ENCODE data around the gene TRNP1.
A peak's percentile ranks its signal among the peaks of the same experiment; 100 is the strongest.

Gene TRNP1

DNA sequence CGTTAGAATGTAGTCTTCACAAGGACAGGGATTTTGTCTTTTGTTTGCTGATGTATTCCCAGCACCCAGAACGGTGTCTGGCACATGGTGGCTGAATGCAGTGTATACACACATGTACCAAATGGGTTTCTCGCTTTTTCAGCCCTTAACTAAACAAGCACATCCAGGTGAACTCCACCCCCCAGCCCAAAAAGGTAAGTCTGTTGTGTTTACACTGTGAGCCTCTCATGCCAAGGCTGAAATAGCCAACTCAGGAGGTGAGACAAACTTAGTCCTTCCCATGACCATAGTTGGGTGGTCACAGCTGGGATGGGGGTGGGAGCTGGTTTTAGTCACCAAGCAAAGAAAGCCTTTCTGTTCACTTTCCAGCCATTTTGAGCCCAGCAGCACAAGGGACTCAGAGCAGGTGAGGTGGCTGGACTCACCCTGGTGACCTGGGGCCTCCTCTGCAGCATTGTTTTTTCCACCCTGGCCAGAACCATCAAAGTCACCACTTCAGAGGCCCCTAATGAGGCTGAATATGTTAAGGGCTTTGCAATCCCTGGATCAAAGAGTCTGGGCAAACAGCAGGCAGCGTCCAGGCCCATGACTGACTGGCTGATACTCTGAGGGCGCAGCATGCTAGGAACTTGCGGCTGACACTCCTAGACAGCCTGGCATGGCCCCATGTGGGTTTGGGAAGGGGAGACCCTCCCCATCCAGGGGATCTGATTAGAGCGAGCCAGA is 10.4 kb downstream of the TRNP1 start:
- no peak for DNase-seq

DNA sequence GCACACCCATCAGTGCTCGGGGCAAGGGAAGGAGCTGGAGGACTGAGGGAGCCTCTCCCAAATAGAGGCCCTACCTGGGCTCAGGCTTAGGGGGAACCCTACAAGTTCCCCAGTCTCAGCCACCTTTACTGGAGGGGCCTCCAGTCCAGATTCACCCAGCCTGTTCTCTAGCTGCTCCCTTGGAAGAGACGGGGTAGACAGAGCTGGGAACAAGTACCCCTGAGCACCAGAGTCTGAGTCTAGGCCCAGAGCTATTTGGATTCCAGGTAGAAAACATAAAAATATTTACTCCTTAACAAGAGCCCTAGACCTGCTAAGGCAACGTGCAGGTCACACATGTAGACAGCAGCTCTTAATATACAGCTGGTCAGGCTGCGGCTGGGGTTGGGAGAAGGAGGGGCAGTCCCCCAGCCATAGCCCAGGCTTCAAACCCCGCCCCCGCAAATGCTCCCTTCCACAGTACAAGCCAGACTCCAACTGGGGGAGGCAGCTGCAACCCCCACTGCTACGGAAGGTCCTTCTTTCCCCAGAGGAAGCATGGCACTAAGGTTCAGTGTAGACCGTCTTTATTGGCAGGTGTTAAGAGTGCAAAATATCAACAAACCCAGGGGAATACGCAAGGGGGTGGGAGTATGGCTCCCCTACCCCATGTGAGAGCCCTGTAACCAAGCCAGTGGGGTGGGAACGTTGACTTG is 11.1 kb downstream of the TRNP1 start:
- DNase-seq, result peak; percentile 62

DNA sequence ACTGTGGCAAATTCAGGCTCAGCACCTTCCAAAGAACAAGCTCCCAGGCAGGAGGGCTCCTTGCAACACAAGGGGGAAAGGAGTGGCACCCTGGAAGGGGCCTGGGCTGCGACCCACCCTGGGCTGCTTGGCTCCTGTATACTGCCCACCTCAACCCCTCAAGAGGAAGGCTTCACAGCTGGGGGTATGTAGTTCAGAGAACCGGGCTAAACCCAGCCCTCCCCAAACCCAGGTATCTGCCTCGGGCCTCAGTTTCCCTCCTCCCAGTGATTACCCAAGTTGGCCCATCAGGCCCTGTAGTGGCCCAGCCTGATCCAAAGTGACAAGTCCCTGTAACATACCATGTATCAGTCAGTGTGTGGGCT is 11.7 kb downstream of the TRNP1 start:
- no peak for DNase-seq

DNA sequence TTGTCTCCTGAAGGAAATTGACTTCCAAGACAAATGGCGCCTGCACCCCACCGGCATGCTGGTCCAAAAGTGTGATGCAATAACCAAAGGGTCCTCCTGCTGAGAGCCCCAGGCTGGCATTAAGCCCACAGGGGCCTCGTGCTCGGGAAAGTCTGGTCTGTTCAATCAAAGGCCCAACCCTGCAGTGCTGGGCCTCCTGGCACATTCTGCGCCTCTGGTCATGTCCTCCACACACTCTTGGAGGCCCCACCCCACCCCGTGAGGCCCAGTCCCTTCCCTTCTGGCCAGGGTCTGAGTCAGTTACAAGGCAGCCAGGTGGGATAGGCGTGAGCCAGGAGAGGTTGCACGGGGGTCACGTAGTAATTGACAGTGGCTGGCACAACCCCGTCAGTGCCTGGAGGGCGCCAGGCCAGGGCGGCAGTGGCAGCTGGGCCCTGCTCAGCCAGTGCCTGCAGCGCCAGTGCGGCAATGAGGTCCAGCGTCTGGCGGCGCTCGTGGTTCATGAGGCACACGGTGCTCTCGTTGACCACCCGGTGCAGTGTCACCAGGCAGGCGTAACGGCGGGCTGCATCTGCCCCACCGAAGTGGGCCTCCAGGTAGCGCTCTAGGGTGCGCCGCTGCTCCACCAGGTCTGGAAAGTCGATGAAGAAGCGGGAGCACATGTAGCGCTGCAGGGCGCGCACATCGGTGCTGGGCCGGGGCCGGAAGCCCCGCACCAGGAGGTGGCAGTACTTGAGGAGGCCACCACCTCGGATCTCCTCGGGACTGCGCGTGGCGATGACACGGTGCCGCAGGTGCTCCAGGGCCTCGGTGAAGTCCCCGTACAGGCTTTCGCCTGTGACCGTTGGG is 12.4 kb downstream of the TRNP1 start:
- DNase-seq, result no peak

DNA sequence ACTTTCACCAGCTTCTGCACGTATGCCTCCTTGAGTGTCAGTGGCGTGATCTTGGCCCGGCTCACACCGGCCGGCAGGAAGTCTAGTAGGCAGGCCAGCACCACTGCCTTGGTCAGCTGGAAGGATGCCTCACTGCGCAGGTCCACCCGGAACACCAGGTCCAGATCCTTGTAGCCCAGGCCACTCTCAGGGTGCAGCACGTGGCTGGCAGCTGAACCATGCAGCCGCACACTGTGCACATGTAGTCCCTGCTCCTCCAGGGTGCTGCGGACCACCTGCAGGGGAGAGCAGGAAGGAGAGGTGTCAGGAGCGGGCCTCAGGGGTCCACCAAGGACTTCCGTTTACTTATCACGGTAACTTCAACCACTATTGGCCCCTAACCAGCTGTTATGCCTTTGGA is 13.2 kb downstream of the TRNP1 start:
- no peak for DNase-seq

DNA sequence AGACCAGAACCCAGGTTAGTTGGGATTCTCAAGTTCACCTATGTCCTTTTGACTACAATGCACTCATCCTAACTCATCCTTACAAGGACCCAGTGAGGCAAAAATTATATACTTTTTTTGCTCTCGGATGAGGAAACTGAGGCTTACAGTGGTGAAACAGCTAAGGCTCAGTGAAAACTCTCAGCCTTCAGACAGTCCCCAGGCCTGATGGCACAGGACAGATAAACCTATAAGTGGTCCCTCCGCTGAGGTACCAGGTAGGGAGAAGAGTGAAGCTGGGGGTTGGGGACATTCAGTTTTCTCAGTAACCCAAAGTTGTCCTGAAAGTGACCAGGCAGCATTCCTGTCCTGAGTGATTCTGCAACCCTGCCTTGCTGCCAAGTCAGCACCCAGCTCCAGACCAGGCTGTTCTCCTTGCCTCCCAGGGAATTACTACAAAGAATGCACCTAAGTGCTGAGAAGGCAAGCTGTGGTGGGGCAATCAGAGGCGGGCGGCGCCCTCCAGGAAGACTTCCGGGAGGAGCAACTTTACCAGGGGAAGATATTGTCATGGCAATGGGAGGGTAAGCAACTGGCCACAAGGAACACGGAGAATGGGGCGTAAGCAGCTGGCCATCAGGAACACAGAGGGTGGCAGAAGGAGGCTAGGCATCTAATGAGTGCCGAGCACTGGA is 14.6 kb downstream of the TRNP1 start:
- no peak for DNase-seq

DNA sequence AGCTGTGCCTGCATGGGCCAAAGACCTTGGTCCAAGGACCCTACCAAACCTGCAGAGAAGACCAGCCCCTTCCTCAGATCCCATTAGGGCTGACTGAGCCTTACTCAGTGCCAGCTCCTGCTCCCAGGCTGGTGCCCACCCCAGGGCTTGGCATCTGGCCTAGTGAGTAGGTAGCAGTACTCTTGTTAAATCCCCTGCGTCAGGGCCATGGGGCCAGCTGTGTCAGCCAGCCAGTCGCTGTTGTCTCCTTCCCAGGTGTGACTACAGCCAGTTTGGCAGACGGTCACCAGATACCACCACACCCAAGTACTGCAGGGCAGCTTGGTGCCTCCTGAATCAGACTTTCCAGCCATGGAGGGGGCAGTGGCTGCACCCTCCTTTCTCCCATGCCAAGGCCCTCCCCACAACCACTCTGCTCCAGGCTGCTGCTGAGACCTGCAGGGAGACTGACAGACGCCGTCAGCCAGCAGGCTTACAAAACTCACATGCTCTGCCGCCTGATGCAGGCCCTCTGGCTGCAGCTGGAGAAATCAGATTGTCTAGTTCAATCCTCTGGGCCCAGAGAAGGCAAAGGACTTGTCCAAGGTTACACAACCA is 16.2 kb downstream of the TRNP1 start:
- DNase-seq, result no peak

DNA sequence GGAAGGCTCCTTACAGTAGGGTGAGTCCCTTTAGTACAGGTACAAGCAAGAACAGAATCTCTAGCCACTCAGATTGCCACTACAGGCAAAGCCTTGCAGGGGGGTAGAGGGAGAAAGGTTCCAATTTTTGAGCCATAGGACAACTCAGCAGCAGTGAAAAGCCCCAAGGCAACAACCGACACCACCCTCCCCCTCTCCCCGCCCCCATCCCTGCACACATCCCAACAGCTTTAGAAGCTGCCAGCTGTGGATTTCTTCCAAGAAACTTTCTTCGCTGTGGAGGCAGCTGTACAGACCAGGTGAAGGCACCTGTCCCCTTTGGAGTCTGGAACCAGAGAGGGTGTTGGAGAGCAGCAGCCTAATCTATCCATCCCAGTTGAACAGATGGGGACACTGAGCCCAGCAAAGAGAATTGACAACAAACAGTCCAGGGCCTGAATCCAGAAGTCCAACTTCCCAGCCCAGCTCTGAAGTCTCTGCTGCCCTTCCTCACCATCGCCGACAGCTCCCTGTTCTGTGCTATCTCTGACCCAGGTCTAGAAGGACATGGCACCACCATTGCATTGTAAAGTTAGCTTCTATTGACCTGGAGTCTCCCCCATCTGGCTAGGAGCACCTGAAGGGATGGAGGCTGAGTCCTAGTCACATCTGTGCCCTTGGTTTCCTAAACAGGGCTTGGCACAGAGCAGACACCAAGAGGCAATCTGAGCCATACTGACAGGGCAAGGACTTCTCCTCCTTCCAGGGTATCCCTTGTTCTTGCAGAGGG is 16.9 kb downstream of the TRNP1 start:
- no peak for DNase-seq

DNA sequence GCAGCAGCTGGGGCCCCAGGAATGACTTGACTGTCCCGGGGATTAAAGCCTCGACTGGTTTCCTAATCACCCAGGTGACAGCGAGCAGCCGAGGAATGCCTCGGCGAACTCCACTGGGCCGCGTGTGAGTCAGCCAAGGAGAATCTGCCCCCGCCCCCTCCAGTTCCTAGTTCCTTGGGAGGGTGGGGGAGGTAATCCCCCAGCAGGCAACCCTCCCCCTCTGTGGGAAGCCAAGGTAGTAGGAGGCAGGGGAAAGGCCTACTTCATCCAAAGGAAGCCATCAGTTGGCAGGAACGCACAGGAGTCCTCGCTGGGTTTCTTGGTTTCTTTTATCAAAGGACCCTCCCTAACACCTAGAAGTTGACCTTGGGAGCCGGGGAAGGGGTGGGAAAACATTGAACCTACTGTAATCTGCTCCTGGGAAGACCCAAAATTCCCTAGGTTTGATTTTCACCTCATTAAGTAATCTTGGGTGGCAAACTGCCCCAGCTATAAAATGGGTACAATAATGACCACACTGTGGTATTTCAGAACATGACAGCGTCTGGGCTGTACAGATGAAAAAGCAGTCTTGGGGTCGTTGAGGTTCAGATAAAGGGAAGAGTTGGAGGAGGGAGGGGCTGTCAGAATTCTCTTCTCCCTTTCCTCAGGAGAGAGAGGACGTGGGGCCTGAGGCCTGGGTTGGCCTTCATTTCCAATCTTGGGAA is 17.7 kb downstream of the TRNP1 start:
- peak; percentile 95 for DNase-seq

DNA sequence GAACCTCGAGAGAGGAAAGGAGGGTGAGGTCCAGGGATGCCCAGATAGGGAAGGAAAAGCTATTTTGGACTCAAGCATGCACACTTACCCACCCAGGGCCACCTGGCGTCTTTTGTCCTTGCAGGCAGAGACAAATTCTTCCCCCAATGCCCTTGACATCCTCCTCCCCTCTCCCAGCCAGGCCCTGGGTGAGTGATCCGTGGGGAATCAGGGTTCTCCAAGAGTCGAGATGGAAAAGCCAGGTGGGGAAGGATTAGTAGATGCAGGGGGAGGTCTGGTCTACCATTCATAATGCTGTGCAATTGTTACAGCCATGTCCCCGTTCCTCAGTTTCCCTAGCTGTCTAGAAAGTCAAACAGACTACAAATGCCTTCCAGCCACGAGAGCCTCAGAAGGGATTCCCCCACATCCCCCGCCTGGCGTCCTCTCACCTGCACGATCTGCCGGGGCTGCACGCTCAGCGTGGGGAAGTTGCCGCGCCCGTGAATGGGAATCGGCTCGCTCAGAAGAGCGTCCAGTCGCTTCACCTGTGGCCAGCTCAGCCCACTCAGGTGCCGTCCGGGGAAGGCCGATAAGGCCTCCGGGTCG is 18.6 kb downstream of the TRNP1 start:
- DNase-seq, result no peak

DNA sequence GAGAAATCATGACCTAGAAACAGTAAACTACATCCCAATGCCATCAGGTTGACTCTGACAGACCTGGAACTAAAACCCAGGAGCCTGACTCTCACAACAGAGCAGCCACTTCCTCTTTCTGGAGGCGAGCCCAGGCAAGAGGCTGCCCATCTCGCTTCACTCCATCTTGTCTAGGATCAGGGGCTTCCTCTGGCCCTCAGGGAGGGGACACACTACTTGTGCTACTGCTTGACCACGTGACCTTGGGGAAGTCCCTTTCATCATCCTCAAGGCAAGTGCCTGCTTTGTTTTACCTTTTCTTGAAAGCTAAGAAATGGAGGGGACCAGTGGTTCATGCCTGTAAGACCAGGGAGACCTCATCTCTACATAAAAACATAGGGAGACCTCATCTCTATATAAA is 21.8 kb downstream of the TRNP1 start:
- no peak for DNase-seq

DNA sequence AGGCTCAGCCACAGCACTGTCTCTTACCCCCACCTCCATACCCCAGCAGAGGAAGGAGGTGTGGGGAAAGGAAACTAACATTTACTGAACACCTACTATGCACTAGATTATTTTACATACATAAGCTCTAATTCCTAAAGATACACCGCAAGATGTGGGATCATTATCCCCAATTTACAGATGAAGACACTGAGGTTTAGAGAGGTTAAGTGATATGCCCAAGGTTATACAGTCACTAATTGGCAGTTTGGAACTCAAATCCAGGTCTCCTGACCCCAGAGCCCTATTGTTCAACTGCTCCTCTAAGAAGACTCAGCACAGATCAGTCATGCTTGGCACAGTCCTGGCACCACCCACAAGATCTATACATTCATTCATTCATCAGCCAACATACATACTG is 22.9 kb downstream of the TRNP1 start:
- DNase-seq, result no peak

DNA sequence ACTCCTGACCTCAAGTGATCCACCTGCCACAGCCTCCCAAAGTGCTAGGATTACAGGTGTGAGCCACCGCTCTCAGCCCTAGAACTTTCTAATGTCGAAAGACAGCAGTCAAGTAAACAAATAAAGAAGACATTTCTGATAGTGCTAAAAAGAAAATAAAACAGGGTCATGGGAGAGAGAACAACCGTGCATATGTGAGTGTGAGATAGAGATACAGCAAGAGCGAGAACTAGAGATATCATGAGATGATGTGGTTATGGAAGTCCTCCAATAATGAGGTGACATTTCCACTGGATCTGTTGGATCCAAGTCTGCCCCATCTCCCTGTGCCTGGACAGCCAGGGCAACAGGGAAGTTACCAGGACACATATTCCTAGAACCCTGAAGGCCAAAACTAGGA is 23.7 kb downstream of the TRNP1 start:
- DNase-seq, result no peak

DNA sequence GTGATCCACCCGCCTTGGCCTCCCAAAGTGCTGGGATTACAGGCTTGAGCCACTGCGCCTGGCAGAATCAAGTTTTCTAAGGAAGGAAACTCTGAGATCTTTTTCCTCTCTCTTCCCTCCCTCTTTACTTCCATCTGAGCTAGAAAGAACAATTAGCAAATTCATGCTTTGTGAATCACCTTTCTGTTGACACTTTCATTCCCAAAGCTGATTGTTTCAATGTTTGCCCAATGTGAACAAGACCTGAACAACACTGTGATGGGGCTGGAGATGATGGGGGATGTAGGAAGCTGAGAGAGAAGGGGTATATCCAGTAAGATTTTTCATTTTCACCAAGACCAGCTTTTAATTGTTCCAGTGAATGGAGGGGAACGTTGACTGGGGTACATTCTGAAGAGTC is 24.8 kb downstream of the TRNP1 start:
- no peak for DNase-seq

DNA sequence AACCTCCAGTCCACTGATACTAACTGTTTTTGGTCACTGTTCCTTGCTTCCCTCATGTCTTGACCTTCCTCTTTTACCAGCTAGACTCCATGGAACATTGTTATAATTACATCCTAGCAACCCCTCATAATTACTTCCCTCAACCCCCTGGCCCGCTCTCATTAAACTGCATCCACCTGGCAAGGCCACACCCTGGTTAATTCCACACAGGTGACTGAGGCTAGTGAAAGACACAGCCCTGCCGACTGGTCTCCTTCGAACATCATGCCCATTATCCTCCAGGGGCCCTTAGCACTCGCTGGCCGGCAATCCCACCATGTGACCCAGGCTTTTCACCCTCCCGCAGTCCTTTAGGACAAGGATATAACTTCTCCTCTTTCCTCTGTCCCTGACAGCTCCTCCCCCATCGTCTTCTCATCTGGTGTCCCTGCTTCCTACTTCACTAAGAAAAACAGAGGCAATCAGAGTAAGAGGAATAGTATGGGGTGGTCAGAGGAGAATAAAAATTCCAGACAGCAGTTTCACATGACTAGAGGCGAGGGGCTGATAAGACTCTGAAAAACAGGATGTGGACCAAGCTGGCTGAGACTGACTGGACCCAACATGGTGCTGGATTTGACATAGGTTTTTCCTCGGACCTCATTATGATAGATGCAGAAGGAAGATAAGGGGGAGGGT is 28.0 kb downstream of the TRNP1 start:
- peak; percentile 31 for DNase-seq

DNA sequence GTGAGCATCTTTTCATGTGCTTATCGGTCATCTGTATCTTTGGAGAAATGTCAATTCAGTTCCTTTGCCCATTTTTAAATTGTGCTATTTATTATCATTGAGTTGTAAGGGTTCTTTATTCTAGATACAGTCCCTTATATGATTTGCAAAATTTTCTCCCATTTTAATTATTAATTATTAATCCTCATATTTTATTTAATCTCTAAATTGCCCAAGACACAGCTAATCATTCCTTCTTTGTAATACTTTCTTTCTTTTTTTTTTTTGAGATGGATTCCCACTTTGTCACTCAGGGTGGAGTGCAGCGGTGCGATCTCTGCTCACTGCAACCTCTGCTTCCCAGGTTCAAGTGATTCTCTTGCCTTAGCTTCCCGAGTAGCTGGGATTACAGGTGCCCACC is 32.2 kb downstream of the TRNP1 start:
- DNase-seq, result no peak

DNA sequence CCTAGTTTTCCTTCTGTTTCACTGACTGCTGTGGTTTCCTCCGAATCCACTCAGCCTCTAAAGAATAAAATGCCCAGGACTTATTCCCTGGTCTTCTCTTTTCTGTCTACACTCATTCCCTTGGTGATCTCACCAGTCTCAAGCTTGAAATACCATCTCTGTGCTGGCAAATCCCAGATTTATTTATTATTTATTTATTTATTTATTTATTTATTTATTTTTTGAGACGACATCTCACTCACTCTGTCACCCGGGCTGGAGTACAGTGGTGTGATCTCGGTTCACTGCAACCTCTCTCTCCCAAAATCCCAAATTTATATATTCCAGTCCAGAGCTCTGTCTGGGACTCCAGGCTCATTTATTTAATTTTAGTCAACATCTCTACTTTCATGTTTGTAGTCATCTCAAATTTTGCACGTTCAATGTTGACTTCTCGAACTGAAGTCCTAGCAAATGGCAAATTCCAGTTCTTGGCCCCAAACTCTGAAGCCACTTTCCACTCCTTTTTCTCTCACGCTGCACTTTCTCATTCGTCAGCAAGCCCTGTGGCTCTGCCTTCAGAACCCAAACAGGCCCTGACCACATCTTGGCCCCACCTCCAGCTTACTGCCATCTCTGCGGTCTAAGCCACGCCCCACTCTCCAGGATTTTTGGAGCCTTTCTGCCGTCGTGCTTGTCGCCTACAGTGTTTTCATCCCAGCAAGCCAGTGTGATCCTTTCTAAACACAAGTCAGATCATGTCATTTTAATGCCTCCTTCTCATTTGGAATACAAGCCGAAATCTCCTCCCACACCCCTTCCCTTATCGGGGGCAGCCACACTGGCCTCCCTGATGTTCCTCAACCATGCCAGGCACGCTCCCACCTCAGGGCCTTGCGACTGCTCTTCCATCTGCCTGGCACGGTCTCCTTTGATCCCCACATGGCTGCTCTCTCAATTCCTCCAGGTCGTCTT is 33.4 kb downstream of the TRNP1 start:
- peak; percentile 72 for DNase-seq

DNA sequence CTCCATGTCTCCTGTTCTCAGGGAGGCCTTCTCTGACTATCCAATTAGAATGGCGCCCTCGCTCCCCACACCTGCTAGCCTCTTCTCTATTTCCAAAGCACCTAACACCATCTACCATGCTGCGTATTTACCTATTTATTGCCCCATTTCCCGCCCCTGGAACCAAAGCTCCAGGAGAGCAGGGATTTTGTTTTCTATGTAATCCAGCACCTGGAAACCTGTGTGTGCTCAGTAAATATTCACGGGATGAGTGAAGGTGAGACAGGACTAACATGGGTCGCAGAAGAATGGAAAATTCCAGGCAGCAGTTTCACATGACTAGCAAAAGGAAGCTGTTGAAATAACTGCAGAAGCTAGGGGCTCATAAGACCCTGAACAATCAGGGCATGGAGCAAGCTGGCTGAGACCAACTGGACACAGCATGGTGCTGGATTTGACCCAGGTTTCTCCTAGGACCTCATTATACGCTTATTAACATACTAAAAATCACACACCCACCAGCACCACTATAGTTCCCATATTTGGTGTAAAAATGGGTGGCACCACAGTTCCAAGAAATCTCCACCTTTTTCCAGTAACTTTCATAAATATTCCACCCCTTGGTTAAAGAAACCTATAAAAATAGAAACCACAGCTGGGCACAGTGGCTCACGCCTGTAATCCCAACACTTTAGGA is 34.2 kb downstream of the TRNP1 start:
- no peak for DNase-seq

DNA sequence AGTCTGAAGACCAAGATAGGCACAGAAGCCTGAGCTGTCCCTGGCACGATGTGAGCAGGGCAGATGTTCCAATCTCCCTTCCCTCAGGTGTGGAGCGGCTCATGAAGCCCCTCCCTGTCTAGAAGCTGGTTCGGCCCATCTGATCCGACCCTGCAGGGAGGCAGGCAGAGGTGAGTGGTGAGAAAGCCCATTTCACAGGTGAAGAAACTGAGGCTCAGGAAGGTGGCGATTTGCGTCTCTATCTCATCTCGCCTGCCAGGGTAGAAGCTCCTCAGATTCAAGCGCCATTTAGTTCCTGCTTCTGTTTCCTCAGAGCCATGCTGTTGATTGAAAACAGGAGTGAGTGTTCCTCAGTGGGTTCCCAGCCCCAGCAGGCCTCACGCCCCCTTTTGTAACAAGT is 36.0 kb downstream of the TRNP1 start:
- DNase-seq, result no peak

All from fibroblast of upper back skin (primary cell).